ENCODE measurements around the gene GID8.

GRCh38 chr20:62956387-62957135, 18.6 kb downstream of the GID8 start:
- TF ChIP-seq, protein P1, sequence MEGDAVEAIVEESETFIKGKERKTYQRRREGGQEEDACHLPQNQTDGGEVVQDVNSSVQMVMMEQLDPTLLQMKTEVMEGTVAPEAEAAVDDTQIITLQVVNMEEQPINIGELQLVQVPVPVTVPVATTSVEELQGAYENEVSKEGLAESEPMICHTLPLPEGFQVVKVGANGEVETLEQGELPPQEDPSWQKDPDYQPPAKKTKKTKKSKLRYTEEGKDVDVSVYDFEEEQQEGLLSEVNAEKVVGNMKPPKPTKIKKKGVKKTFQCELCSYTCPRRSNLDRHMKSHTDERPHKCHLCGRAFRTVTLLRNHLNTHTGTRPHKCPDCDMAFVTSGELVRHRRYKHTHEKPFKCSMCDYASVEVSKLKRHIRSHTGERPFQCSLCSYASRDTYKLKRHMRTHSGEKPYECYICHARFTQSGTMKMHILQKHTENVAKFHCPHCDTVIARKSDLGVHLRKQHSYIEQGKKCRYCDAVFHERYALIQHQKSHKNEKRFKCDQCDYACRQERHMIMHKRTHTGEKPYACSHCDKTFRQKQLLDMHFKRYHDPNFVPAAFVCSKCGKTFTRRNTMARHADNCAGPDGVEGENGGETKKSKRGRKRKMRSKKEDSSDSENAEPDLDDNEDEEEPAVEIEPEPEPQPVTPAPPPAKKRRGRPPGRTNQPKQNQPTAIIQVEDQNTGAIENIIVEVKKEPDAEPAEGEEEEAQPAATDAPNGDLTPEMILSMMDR (conservative IDR thresholded peaks at IDR 0.05; ENCODE audit: low read depth in 2 of 2): no peak
- TF ChIP-seq POLR2AphosphoS5 (IDR thresholded peaks at IDR 0.05; ENCODE audit: low read depth): no peak

All from GM23338 (cell line).